HEK293T (cell line): ENCODE data around the gene NRIP1.

Source experiments
- CTBP1 ChIP-seq: fragments of 450-650 bp; IDR thresholded peaks from 2 replicates; pipeline ENCODE4 v1.6.1; 2016; ENCODE audit warnings: borderline replicate concordance
- ZNF384 ChIP-seq: fragments of 450-650 bp; IDR thresholded peaks from 2 replicates; pipeline ENCODE4 v1.6.1; 2016

- TF ChIP-seq ZNF384 (no peak), CTBP1 (no peak)
Observed at GRCh38 chr21:15104470-15104869, 39.7 kb upstream of the NRIP1 start.
